HEK293T (cell line): Measurements from ENCODE around the gene RNH1.

Experiments used
- ARNT ChIP-seq: fragments of 450-650 bp; IDR thresholded peaks from 2 replicates; pipeline ENCODE4 v1.6.1; 2017; ENCODE audit warnings: mild to moderate bottlenecking
- BHLHE40 ChIP-seq: fragments of 450-650 bp; IDR thresholded peaks from 2 replicates; pipeline ENCODE4 v1.6.1; 2016; ENCODE audit warnings: mild to moderate bottlenecking, moderate library complexity, borderline replicate concordance
- FOXK2 ChIP-seq: fragments of 450-650 bp; IDR thresholded peaks from 2 replicates; pipeline ENCODE4 v1.6.1; 2016; ENCODE audit warnings: mild to moderate bottlenecking
- L3MBTL2 ChIP-seq: fragments of 450-650 bp; conservative IDR thresholded peaks from 2 replicates; pipeline ENCODE4 v1.6.1; 2016; ENCODE audit warnings: mild to moderate bottlenecking
- NFRKB ChIP-seq: fragments of 450-650 bp; IDR thresholded peaks from 2 replicates; pipeline ENCODE4 v1.6.1; 2016; ENCODE audit warnings: mild to moderate bottlenecking, moderate library complexity
- SP1 ChIP-seq: fragments of 450-650 bp; IDR thresholded peaks from 2 replicates; pipeline ENCODE4 v1.6.1; 2017
- SUZ12 ChIP-seq: fragments of 450-650 bp; IDR thresholded peaks from 2 replicates; pipeline ENCODE4 v1.6.1; 2016; ENCODE audit warnings: mild to moderate bottlenecking
- TARDBP ChIP-seq: fragments of 450-650 bp; IDR thresholded peaks from 2 replicates; pipeline ENCODE4 v1.6.1; 2016
- ZNF384 ChIP-seq: fragments of 450-650 bp; IDR thresholded peaks from 2 replicates; pipeline ENCODE4 v1.6.1; 2016

GRCh38 chr11:471468-472145 lies 35.4 kb downstream of the RNH1 start:
- TF ChIP-seq SUZ12: no peak
- TF ChIP-seq ARNT: no peak
- no peak for TF ChIP-seq TARDBP
- TF ChIP-seq SP1: no peak
- no peak for TF ChIP-seq NFRKB
- TF ChIP-seq ZNF384: no peak
- no peak for TF ChIP-seq BHLHE40
- no peak for TF ChIP-seq FOXK2
- no peak for TF ChIP-seq L3MBTL2
